ENCODE results near the gene ADAD2. TPM values are rescaled to one million over a fixed set of nuclear protein-coding genes. Genes with fewer than 3 reads are reported as not detected.

ADAD2 gene
- total RNA-seq, 2 experiments from 2014 or later = not detected

DNA sequence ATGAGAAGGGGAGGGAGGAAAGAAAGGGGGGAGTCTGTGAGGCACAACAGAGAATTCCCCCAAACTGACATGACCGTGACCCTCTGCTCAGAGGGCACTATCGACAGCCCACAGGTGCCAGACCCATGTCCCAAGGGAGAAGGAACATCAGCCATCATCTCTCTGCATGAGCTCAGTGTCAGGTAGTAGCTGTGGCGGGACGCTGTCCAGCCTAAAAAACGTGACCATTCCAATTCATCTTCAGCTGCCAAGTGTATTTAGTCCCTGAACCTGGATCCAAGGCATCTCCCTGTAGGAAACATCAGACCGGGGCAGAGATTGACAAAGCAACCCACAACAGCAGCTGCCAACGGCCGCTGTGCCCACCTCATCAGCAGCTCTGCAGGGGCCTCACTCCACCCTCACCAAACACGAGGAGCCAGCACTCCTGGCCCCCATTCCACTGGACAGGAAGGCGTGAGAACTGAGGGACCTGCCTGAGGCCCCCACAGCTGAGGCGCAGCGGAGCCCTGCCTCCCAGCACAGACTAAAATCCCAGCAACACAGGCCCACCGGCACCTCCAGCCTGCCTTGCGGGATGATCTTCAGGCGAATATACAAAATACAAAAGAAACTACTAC, 12.7 kb upstream of the ADAD2 start:
- BruUV-seq (replicated peaks) = TSS peak; percentile 59
- no peaks in the 10 kb centered on the region; the same call in 1 of the 2 replicates for H4K20me1 ChIP-seq (ENCODE audit: insufficient read depth, low read length)
- no peaks in the 10 kb centered on the region for H3K9me3 ChIP-seq (ENCODE audit: low read length)
- H2AFZ ChIP-seq (ENCODE audit: low read length) = no peak overlapping the region
- H3K4me1 ChIP-seq (ENCODE audit: insufficient read depth, low read length, poor library complexity, severe bottlenecking) = no peaks in the 10 kb centered on the region
- DNase-seq (ENCODE audit: low spot score) = no peak
- ChIA-PET POLR2A (no interaction called here), CTCF (ENCODE audit: unreplicated experiment) (no interaction called here)
- TF ChIP-seq EZH2phosphoT487 (IDR thresholded peaks at IDR 0.05; ENCODE audit: borderline replicate concordance, low read depth, low read length) = no peak
- TF ChIP-seq CTCF (conservative IDR thresholded peaks at IDR 0.05; ENCODE audit: low read length) = no peak
- no peak overlapping the region for H3K27ac ChIP-seq (ENCODE audit: low read depth, low read length, poor library complexity, severe bottlenecking)
- peaks cover 43% of the 10 kb centered on the region for H3K36me3 ChIP-seq (ENCODE audit: insufficient read depth, low read length)
- no peak overlapping the region for H3K4me2 ChIP-seq (ENCODE audit: low read length)
- no peak overlapping the region for H3K4me3 ChIP-seq (ENCODE audit: low read depth, low read length, poor library complexity, severe bottlenecking)
- H3K9me2 ChIP-seq (ENCODE audit: insufficient read depth, low read length) = no peaks in the 10 kb centered on the region
- intact Hi-C loops (cut with micrococcal nuclease; ENCODE audit: unreplicated experiment) = loop anchor here (10.0 kb wide), 1 partner anchor 223 kb away; the partner anchor contains the start of gene OSGIN1
- no peaks in the 10 kb centered on the region for H3K79me2 ChIP-seq (ENCODE audit: insufficient read depth, low read depth, low read length)

DNA sequence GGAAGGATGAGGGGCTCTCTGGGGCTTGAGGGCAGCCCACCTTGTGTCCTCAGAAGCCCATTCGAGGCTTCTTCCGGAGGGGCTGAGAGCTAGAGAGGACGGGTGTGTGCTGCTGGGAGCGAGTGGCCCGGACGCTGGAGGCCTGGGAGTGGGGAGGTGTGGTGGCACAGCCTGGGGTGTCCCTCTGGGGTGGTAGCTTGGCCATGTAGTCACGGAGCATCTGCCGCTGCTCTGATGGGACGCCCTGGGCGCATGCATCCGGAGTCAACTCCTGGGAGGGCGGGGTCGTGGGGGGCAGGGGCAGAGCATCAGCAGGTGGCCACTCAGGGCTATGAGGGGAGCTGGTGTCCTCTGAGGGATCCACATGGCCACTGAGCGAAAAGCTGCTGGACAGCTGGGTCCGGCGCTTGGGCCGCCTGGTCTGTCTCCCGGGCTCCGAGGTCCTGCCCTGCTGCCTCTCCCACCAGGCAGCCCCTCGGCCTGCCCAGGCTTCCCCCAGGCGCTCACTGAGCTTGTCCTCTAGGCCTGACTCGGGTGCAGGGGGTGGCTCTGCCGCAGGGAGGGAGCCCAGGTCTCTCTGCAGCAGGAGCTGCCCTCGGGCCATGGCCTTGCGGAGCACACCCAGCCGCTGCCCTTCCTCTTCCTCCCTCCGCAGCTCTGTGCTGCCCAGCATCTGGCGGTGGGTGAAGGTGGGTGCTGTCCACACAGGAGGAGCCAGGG, 11.9 kb upstream of the ADAD2 start:
- BruUV-seq (replicated peaks) = no TSS peak
- ChIA-PET POLR2A (no interaction called here), CTCF (ENCODE audit: unreplicated experiment) (no interaction called here)

More for the DNA sequence above, 11.9 kb upstream of the ADAD2 start:
- intact Hi-C loops (cut with micrococcal nuclease; ENCODE audit: unreplicated experiment) = loop anchor here (10.0 kb wide), 1 partner anchor 224 kb away; the partner anchor contains the start of gene OSGIN1
- no peak overlapping the region for H2AFZ ChIP-seq (ENCODE audit: low read length)
- no peaks in the 10 kb centered on the region for H3K4me1 ChIP-seq (ENCODE audit: insufficient read depth, low read length, poor library complexity, severe bottlenecking)
- no peaks in the 10 kb centered on the region for H3K9me3 ChIP-seq (ENCODE audit: low read length)
- TF ChIP-seq EZH2phosphoT487 (IDR thresholded peaks at IDR 0.05; ENCODE audit: borderline replicate concordance, low read depth, low read length) (no peak), CTCF (conservative IDR thresholded peaks at IDR 0.05; ENCODE audit: low read length) (no peak)
- no peak overlapping the region for H3K27ac ChIP-seq (ENCODE audit: low read depth, low read length, poor library complexity, severe bottlenecking)
- H3K79me2 ChIP-seq (ENCODE audit: insufficient read depth, low read depth, low read length) = no peaks in the 10 kb centered on the region
- H3K36me3 ChIP-seq (ENCODE audit: insufficient read depth, low read length) = peaks cover 49% of the 10 kb centered on the region
- H4K20me1 ChIP-seq (ENCODE audit: insufficient read depth, low read length) = no peaks in the 10 kb centered on the region; the same call in 1 of the 2 replicates
- no peak for DNase-seq (ENCODE audit: low spot score)
- no peak overlapping the region for H3K4me3 ChIP-seq (ENCODE audit: low read depth, low read length, poor library complexity, severe bottlenecking)
- H3K4me2 ChIP-seq (ENCODE audit: low read length) = no peak overlapping the region
- H3K9me2 ChIP-seq (ENCODE audit: insufficient read depth, low read length) = no peaks in the 10 kb centered on the region
